K562 (cell line): ENCODE measurements around the gene PUSL1. TPM values are rescaled to one million over a fixed set of nuclear protein-coding genes. Genes with fewer than 3 reads are reported as not detected.

Source experiments
- ATAC-seq: fragments of 200-7000 bp; cut with Tn5 transposase; 3 replicates; pipeline ENCODE4 v1.9.1; 2020; ENCODE audit warnings: moderate library complexity
- BruUV-seq: library from RNA; stranded (reverse); fragments of 400-500 nt; replicated peaks from 2 replicates; lab custom pipeline; 2021; lab: Mats Ljungman, UMichigan
- CTCF ChIA-PET: fragments of 300-600 bp; formaldehyde crosslinking; extraction: SDS; loops from one replicate; lab custom pipeline; 2021; ENCODE audit warnings: low intra/inter-chr PET ratio; lab: Yijun Ruan, JAX
- POLR2A ChIA-PET: fragments of 300-600, 350-650 bp; sonication (Branson Sonifier 250); formaldehyde crosslinking; extraction: SDS; loops from one replicate; lab custom pipeline; 2021; ENCODE audit warnings: antibody characterized with exemption, inconsistent platforms; lab: Yijun Ruan, JAX
- DNase-seq, 4 experiments: peaks; one replicate each; pipeline versions ENCODE4 v3.0.0 to v3.0.0-alpha.2; 2011 to 2018; ENCODE audit warnings: low spot score in 3 of 4, mixed read lengths in 3 of 4; ENCODE audit errors: extremely low read depth in 1 of 4
- FAIRE-seq: peaks from 2 replicates; lab custom pipeline; 2011; peaks lifted over from hg19 to GRCh38; lab: Jason Lieb, UNC
- H2AFZ ChIP-seq: 2 replicates; pipeline ENCODE4 v1.6.0; 2011; ENCODE audit warnings: low read depth, low read length, control low read depth, inconsistent platforms
- H3K27ac ChIP-seq: fragments of 200-600 bp; 3 replicates; pipeline ENCODE4 v1.8.0; 2011; ENCODE audit warnings: low read depth, mild to moderate bottlenecking, control low read depth, inconsistent platforms, low read length, moderate library complexity, mixed read lengths; ENCODE audit errors: extremely low read depth
- H3K27me3 ChIP-seq, 2 experiments: fragments of 300-600 bp in 1 of 2; 2 replicates in 1 of 2; 3 replicates in 1 of 2; pipeline versions ENCODE4 v1.6.0 to v1.8.0; 2011; ENCODE audit warnings: inconsistent platforms in 2 of 2, low read length in 2 of 2, mild to moderate bottlenecking in 1 of 2, mixed read lengths in 1 of 2, moderate library complexity in 1 of 2; ENCODE audit not compliant: control insufficient read depth in 2 of 2, insufficient read depth in 2 of 2
- H3K36me3 ChIP-seq: fragments of 300-600 bp; 3 replicates; pipeline ENCODE4 v1.8.0; 2011; ENCODE audit warnings: mild to moderate bottlenecking, low read length, inconsistent platforms; ENCODE audit not compliant: control insufficient read depth, insufficient read depth
- H3K4me1 ChIP-seq, 2 experiments: fragments of 200-600 bp in 1 of 2; replicated peaks in 1 of 2; 2 replicates in 1 of 2; 3 replicates in 1 of 2; pipeline versions ENCODE4 v1.5.1 to v1.8.0; 2011; ENCODE audit warnings: inconsistent platforms in 2 of 2, low read length in 2 of 2, mild to moderate bottlenecking in 1 of 2, mixed read lengths in 1 of 2, moderate library complexity in 1 of 2; ENCODE audit not compliant: control insufficient read depth in 2 of 2, insufficient read depth in 2 of 2
- H3K4me2 ChIP-seq: 2 replicates; pipeline ENCODE4 v1.6.1; 2011; ENCODE audit warnings: low read length, control low read depth, inconsistent platforms, mixed read lengths; ENCODE audit not compliant: insufficient read depth
- H3K4me3 ChIP-seq: fragments of 200-600 bp; sonication (generic), shearing (Covaris generic); 2 replicates; pipeline ENCODE4 v1.5.1; 2016; ENCODE audit warnings: control low read depth, inconsistent platforms
- H3K79me2 ChIP-seq: fragments of 200-600 bp; 3 replicates; pipeline ENCODE4 v1.8.0; 2011; ENCODE audit warnings: low read length, inconsistent platforms; ENCODE audit not compliant: control insufficient read depth, insufficient read depth
- H3K9ac ChIP-seq, 2 experiments: 2 replicates each; pipeline versions ENCODE4 v1.6.0 to v1.6.1; 2011; ENCODE audit warnings: low read depth in 2 of 2, low read length in 2 of 2, control low read depth in 1 of 2, inconsistent platforms in 1 of 2, mild to moderate bottlenecking in 1 of 2, mixed read lengths in 1 of 2; ENCODE audit not compliant: insufficient read depth in 1 of 2
- H3K9me1 ChIP-seq: one replicate; pipeline ENCODE4 v1.6.0; 2011; ENCODE audit warnings: inconsistent platforms, mild to moderate bottlenecking, low read length, moderate library complexity; ENCODE audit not compliant: control insufficient read depth, insufficient read depth
- H3K9me3 ChIP-seq: replicated peaks from 2 replicates; pipeline ENCODE4 v1.5.1; 2011; ENCODE audit warnings: low read depth, low read length, inconsistent platforms; ENCODE audit not compliant: control insufficient read depth, insufficient read depth
- H4K20me1 ChIP-seq: replicated peaks from 2 replicates; pipeline ENCODE4 v1.6.1; 2011; ENCODE audit warnings: low read length, inconsistent platforms, mixed read lengths; ENCODE audit not compliant: control insufficient read depth, insufficient read depth
- ATF1 ChIP-seq, 2 experiments: fragments of 450-650 bp in 1 of 2; IDR thresholded peaks; 2 replicates each; pipeline ENCODE4 v1.6.1; 2016; ENCODE audit warnings: missing compliant biosample characterization in 1 of 2, missing genetic modification characterization in 1 of 2
- FIP1L1 ChIP-seq: fragments of 200-400 bp; formaldehyde crosslinking; IDR thresholded peaks from 2 replicates; pipeline ENCODE4 v1.6.1; 2018; ENCODE audit warnings: mild to moderate bottlenecking, low read depth, low read length; ENCODE audit not compliant: poor library complexity, severe bottlenecking
- GABPB1 ChIP-seq: sonication (generic); formaldehyde crosslinking; IDR thresholded peaks from 2 replicates; pipeline ENCODE4 v1.8.0; 2022; ENCODE audit warnings: mild to moderate bottlenecking, missing genetic modification reagents
- LEF1 ChIP-seq: fragments of 450-650 bp; IDR thresholded peaks from 2 replicates; pipeline ENCODE4 v1.6.1; 2016; ENCODE audit warnings: mild to moderate bottlenecking
- MAX ChIP-seq: sonication (generic); formaldehyde crosslinking; IDR thresholded peaks from 2 replicates; pipeline ENCODE4 v1.9.0; 2022; ENCODE audit warnings: mild to moderate bottlenecking, missing genetic modification reagents
- PATZ1 ChIP-seq: fragments of 250-450 bp; sonication (Bioruptor Pico); IDR thresholded peaks from 2 replicates; pipeline ENCODE4 v1.5.0; 2020; ENCODE audit warnings: mild to moderate bottlenecking, borderline replicate concordance
- POLR2A ChIP-seq: fragments of 450-650 bp; conservative IDR thresholded peaks from 2 replicates; pipeline ENCODE4 v1.6.1; 2016
- RBM25 ChIP-seq: fragments of 200-400 bp; formaldehyde crosslinking; IDR thresholded peaks from 2 replicates; pipeline ENCODE4 v1.6.1; 2018; ENCODE audit warnings: low read length, low read depth, moderate library complexity; ENCODE audit not compliant: severe bottlenecking
- ZZZ3 ChIP-seq: fragments of 450-650 bp; IDR thresholded peaks from 2 replicates; pipeline ENCODE4 v1.6.1; 2016; ENCODE audit warnings: antibody characterized with exemption, mild to moderate bottlenecking, moderate library complexity
- WGBS: fragments of 100-300 bp; shearing (Covaris generic); methylation state at CpG from one replicate; pipeline ENCODE4 v1.1.6; 2016; ENCODE audit warnings: low coverage, mixed read lengths; ENCODE audit not compliant: insufficient coverage; ENCODE audit errors: missing lambda C conversion rate; 5-methylcytosine and 5-hydroxymethylcytosine counted together
- in situ Hi-C: fragments of 300-500 bp; cut with MboI; formaldehyde crosslinking; loops from 4 replicates; pipeline ENCODE4 v1.15.0; 2018; ENCODE audit warnings: inconsistent platforms, mixed read lengths
- intact Hi-C: fragments of 100-400 bp; cut with micrococcal nuclease; formaldehyde crosslinking; loops from 2 replicates; pipeline ENCODE4 v1.14.2; 2022
- polyA plus RNA-seq, 8 experiments: library from polyadenylated mRNA; depleted of rRNA in 4 of 8; stranded (reverse) in 5 of 8; unstranded in 3 of 8; fragments of >200 nt; fragmentation: Nextera tagmentation in 2 of 8; fragmentation: Illumina TruSeq in 1 of 8; extraction: Ambion mirVana in 2 of 8; extraction: Trizol in 1 of 8; gene quantifications; 2 replicates each; pipeline versions ENCODE4 v1.2.1 to v1.2.3, GENCODE V29; 2011 to 2014; ENCODE audit warnings: inconsistent platforms in 1 of 8, missing spikeins in 1 of 8
- total RNA-seq, 7 experiments: library from RNA; depleted of rRNA in 6 of 7; stranded (reverse); fragments of >200 nt in 6 of 7; fragmentation: Illumina TruSeq in 2 of 7; extraction: Trizol in 2 of 7; gene quantifications; 2 replicates each; pipeline versions ENCODE4 v1.2.1 to v1.2.3, GENCODE V29; 2011 to 2021; ENCODE audit warnings: low replicate concordance in 1 of 7
- TF ChIP-seq, protein P1 (sequence below): fragments of 450-650 bp; IDR thresholded peaks from 2 replicates; pipeline ENCODE4 v1.7.0; 2016; ENCODE audit warnings: borderline replicate concordance
- TF ChIP-seq, protein P2 (sequence below): sonication (generic); formaldehyde crosslinking; IDR thresholded peaks from 2 replicates; pipeline ENCODE4 v1.9.0; 2022; ENCODE audit warnings: mild to moderate bottlenecking, missing genetic modification reagents
- TF ChIP-seq, protein P3 (sequence below): fragments of 200-400 bp; formaldehyde crosslinking; IDR thresholded peaks from 2 replicates; pipeline ENCODE4 v1.6.1; 2017; ENCODE audit warnings: mild to moderate bottlenecking, low read depth, low read length, moderate library complexity

The PUSL1 gene
- total and polyA plus RNA-seq, 9 of the 15 experiments (the other 6 are each of a cell fraction or from before 2014, with no cell fraction given): 0.62 to 86.9 (median 13.6) TPM

GRCh38 chr1:1302951-1303509 is 5.4 kb upstream of the PUSL1 start (continued):
- no peak for TF ChIP-seq PATZ1 (CRISPR knock-in tag)

GRCh38 chr1:1303736-1304135 is 4.7 kb upstream of the PUSL1 start:
- Histone ChIP-seq H3K27ac (no peak overlapping the region), H3K36me3 (peaks cover 3% of the 10 kb centered on the region; the same call in 2 of the 3 replicates), H3K27me3 (no peaks in the 10 kb centered on the region), H2AFZ (no peak overlapping the region), H4K20me1 (peaks cover 30% of the 10 kb centered on the region; the same call in 1 of the 2 replicates), H3K4me3 (no peak overlapping the region), H3K9ac (peak overlapping the region in 1 of 2 experiments; percentile 97; a peak in 2 of 4 replicates), H3K4me1 (peaks cover 34 to 89% of the 10 kb centered on the region in 2 experiments), H3K9me1 (peaks cover 21% of the 10 kb centered on the region), H3K4me2 (no peak overlapping the region), H3K9me3 (no peaks in the 10 kb centered on the region), H3K79me2 (peaks cover 37% of the 10 kb centered on the region)
- intact Hi-C loops (loop anchor here (10.0 kb wide), 1 partner anchor 921 kb away; the partner anchor contains the start of gene SKI), in situ Hi-C loops (no loop called here)
- no peak for FAIRE-seq
- ChIA-PET CTCF (no interaction called here), POLR2A (no interaction called here)
- DNase-seq: no peak
- no peak for ATAC-seq
- BruUV-seq: no TSS peak
- 94% methylated on average over 10 of the region's 13 CpGs for WGBS
- TF ChIP-seq, protein P1, sequence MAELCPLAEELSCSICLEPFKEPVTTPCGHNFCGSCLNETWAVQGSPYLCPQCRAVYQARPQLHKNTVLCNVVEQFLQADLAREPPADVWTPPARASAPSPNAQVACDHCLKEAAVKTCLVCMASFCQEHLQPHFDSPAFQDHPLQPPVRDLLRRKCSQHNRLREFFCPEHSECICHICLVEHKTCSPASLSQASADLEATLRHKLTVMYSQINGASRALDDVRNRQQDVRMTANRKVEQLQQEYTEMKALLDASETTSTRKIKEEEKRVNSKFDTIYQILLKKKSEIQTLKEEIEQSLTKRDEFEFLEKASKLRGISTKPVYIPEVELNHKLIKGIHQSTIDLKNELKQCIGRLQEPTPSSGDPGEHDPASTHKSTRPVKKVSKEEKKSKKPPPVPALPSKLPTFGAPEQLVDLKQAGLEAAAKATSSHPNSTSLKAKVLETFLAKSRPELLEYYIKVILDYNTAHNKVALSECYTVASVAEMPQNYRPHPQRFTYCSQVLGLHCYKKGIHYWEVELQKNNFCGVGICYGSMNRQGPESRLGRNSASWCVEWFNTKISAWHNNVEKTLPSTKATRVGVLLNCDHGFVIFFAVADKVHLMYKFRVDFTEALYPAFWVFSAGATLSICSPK: no peak
- TF ChIP-seq GABPB1 (CRISPR knock-in tag) (0 out of 2 replicates have a peak, but pooled peaks have one; percentile 11), ZZZ3 (no peak), POLR2A (no peak), RBM25 (no peak), FIP1L1 (peak; percentile 47), LEF1 (no peak), MAX (CRISPR knock-in tag) (0 out of 2 replicates have a peak, but pooled peaks have one; percentile 19), ATF1 (CRISPR knock-in tag; IDR thresholded peaks at IDR 0.05) (no peak), ATF1 (tag; IDR thresholded peaks at IDR 0.05) (no peak)
- TF ChIP-seq, protein P2, sequence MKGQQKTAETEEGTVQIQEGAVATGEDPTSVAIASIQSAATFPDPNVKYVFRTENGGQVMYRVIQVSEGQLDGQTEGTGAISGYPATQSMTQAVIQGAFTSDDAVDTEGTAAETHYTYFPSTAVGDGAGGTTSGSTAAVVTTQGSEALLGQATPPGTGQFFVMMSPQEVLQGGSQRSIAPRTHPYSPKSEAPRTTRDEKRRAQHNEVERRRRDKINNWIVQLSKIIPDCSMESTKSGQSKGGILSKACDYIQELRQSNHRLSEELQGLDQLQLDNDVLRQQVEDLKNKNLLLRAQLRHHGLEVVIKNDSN (CRISPR knock-in tag): peak; percentile 24; the same call in 1 of the 2 replicates
- TF ChIP-seq, protein P3, sequence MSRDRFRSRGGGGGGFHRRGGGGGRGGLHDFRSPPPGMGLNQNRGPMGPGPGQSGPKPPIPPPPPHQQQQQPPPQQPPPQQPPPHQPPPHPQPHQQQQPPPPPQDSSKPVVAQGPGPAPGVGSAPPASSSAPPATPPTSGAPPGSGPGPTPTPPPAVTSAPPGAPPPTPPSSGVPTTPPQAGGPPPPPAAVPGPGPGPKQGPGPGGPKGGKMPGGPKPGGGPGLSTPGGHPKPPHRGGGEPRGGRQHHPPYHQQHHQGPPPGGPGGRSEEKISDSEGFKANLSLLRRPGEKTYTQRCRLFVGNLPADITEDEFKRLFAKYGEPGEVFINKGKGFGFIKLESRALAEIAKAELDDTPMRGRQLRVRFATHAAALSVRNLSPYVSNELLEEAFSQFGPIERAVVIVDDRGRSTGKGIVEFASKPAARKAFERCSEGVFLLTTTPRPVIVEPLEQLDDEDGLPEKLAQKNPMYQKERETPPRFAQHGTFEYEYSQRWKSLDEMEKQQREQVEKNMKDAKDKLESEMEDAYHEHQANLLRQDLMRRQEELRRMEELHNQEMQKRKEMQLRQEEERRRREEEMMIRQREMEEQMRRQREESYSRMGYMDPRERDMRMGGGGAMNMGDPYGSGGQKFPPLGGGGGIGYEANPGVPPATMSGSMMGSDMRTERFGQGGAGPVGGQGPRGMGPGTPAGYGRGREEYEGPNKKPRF: no peak
